Cardiac fibroblast (primary cell): ENCODE results near the gene SRRM4.

Experiments
- DNase-seq, 2 donors: peaks; one replicate each; pipeline versions ENCODE4 v3.0.0 to v3.0.0-alpha.2; 2010; ENCODE audit warnings: low read depth in 2 of 2
- H3K4me3 ChIP-seq, 2 donors: replicated peaks in 1 of 2; 1 replicate in 1 of 2; 2 replicates in 1 of 2; pipeline ENCODE4 v1.5.1; 2011; ENCODE audit warnings: low read depth in 2 of 2, low read length in 2 of 2, mild to moderate bottlenecking in 2 of 2, moderate library complexity in 1 of 2
- TF ChIP-seq, protein P1 (sequence below): IDR thresholded peaks from one replicate; pipeline ENCODE4 v1.5.1; 2011; ENCODE audit warnings: low read depth, mild to moderate bottlenecking, low read length, inconsistent platforms

SRRM4 gene

DNA sequence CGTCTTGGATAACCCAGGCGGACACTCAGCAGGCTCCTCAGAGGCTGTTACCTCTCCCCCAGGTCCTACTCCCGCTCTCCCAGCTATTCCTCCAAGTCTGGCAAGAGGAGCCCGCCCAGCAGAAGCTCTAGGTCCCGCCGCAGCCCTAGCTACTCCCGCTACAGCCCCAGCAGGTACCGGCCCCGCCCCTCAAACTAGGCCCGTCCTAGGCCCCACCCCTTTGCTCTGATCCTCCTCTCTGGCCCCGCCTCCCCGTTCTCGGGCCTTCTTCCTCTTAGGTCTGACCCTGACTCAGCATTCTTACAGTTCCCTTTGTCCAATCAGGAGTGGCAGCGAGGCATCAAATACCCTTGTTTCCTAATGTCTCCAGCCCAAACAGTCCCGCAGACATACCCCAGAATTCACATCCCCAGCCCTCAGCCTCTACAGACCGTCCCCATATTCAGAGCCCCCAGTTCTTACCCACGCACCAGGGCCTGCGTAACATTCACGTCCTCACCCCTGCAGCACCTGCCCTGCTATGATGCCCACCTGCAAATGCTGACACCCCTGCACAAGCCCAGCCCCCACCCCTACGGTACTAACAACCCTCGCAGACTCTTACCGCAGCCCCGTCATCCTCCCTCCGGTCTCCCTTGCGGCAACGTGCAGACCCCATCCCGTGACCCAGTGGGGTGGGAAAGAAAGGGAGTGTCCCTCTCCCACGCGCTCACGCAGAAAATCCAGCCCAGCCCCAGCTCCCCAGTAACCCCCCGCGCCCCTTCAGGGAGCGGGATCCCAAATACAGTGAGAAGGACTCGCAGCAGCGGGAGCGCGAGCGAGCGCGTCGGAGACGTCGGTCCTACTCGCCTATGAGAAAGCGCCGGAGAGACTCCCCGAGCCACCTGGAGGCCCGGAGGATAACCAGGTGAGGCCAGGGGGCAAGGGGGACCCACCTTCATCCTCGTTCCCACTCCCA, 172.4 kb downstream of the SRRM4 start:
- no peak overlapping the region for H3K4me3 ChIP-seq
- TF ChIP-seq, protein P1, sequence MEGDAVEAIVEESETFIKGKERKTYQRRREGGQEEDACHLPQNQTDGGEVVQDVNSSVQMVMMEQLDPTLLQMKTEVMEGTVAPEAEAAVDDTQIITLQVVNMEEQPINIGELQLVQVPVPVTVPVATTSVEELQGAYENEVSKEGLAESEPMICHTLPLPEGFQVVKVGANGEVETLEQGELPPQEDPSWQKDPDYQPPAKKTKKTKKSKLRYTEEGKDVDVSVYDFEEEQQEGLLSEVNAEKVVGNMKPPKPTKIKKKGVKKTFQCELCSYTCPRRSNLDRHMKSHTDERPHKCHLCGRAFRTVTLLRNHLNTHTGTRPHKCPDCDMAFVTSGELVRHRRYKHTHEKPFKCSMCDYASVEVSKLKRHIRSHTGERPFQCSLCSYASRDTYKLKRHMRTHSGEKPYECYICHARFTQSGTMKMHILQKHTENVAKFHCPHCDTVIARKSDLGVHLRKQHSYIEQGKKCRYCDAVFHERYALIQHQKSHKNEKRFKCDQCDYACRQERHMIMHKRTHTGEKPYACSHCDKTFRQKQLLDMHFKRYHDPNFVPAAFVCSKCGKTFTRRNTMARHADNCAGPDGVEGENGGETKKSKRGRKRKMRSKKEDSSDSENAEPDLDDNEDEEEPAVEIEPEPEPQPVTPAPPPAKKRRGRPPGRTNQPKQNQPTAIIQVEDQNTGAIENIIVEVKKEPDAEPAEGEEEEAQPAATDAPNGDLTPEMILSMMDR = no peak
- peak in 1 of 2 donors; percentile 4 for DNase-seq

DNA sequence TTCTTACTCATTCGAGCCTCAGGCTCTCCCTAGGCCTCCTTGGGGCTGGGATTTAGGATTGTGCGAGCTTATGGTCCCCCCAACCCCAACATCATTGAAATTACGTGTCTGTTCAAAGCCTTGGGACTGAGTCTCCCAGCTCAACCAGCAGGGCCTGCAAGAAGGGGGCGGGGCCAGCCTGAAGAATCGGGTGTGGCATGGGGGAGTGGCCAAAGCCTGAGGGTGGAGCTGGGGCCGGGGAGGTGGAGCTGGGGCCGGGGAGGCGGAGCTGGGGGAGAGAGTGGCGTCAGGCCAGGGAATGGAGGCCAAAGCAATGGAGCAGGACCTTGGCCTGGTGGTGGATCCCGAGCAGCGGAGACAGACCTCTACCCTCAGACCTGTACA, 173.1 kb downstream of the SRRM4 start:
- no peak for DNase-seq
- TF ChIP-seq, protein P1 = no peak
- no peak overlapping the region for H3K4me3 ChIP-seq

DNA sequence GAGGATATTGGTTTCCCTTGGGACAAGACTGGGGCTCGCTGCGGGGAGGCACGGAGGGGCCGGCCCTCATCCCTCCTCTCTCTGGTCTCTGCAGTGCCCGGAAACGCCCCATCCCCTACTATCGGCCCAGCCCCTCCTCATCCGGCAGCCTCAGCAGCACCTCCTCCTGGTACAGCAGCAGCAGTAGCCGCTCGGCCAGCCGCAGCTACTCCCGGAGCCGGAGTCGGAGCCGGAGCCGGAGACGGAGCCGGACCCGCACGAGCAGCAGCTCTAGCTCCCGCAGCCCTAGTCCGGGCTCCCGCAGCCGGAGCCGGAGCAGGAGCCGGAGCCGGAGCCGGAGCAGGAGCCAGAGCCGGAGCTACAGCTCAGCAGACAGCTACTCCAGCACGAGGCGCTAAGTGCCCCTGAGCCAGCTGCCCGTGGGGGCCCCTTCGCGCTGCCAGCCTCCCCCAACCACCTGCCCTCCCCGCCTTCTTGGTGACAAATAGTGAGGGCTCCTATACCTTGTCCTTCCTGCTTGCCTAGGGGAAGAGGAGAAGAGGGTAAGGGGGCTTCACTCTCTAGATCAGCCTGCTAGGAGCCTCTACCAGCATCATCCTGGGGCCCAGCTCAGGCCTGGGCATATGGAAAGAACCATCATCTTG, 175.2 kb downstream of the SRRM4 start:
- TF ChIP-seq, protein P1 = no peak
- no peak for DNase-seq
- no peak overlapping the region for H3K4me3 ChIP-seq

DNA sequence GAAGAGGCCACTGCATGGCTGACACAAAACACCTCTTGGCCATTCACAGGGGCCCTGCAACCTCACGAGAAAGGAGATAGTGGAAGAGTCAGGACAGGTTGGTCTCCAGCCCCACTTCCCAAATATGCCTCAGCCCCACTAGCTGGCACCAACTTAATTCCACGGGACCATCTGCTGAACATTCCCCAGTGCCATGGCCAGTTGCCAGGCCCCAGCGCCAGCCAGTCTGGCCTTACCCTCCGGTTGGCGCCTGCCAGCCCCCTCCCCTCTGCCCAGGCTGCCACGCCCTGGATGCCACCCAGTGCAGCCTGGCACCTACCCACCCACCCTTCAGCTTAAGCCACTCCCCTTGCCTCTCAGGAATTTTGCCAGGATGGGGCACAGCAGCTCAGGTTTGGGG, 176.2 kb downstream of the SRRM4 start:
- no peak for DNase-seq
- no peak overlapping the region for H3K4me3 ChIP-seq
- TF ChIP-seq, protein P1 = no peak

DNA sequence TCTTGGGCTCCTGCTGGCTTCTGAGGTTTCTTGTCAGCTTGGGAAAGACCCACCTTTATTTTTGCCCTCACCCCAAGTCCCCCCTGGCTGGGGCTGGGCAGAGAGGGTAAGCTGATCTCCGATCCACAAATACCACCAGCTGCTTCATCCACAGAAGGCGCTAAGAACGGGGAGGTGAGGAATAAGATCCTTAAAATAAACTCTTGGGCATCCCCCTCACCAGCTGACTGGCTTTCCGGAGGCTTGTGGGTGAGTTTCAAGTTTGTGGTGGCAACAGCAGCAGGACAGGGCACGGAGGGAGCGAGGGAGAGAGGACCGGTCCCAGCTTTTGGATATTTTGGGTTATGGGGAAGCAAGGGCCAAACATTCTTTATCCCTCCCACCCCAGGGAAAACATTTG, 176.6 kb downstream of the SRRM4 start:
- H3K4me3 ChIP-seq = no peak overlapping the region
- TF ChIP-seq, protein P1 = no peak

DNA sequence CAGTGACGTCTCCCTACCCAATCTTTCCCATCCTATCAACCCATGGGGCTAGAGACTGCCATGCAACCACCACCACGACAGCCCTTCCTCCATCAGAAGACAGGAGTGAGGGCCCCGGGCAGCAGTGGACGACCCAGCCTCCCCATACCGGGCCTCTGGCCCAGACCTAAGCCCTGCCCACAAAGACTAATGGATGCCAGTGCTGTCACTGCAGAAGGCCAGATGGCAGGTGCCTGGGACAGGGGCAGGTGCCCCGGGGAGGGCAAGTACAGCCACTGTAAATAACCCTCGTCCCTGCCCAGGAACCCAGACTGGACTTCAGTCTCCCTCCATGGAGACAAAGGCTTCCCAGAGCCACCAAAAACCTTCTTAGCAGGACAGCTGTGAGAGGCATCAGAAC, 177.1 kb downstream of the SRRM4 start:
- H3K4me3 ChIP-seq = no peak overlapping the region
- DNase-seq = no peak
- TF ChIP-seq, protein P1 = no peak

More for the DNA sequence above, 176.6 kb downstream of the SRRM4 start:
- no peak for DNase-seq
